ENCODE results near the gene RALGPS1. TPM values are rescaled to one million over a fixed set of nuclear protein-coding genes. Genes with fewer than 3 reads are reported as not detected.

Gene RALGPS1
- total RNA-seq, 4 donors from 2014 or later = 3.3 to 9.8 (median 6.7) TPM

- H3K4me1 ChIP-seq = peaks cover 0 to 23% (median 14%) of the 10 kb centered on the region in 4 donors
- H3K4me3 ChIP-seq = peak overlapping the region in 1 of 4 donors; percentile 20
- no peaks in the 10 kb centered on the region for H3K27me3 ChIP-seq
- WGBS, 2 donors = 88 to 91% methylated on average over 4 of the region's 5 CpGs
- no peaks in the 10 kb centered on the region for H3K36me3 ChIP-seq
- no peaks in the 10 kb centered on the region for H3K9me3 ChIP-seq
- DNase-seq (ENCODE audit: low spot score in 2 of 2) = no peak
- H3K27ac ChIP-seq = peak overlapping the region in 3 of 4 donors; percentile 21 to 87 (median 79)
- TF ChIP-seq CTCF (IDR thresholded peaks at IDR 0.05) = no peak
- TF ChIP-seq POLR2A (IDR thresholded peaks at IDR 0.05) = no peak
- TF ChIP-seq EP300 (IDR thresholded peaks at IDR 0.05) = no peak
Measured at GRCh38 chr9:127154003-127154389, 239.4 kb downstream of the RALGPS1 start.

- H3K27me3 ChIP-seq = no peaks in the 10 kb centered on the region
- TF ChIP-seq POLR2A (IDR thresholded peaks at IDR 0.05) = no peak
- peak in 1 of 5 experiments; percentile 28 for TF ChIP-seq CTCF (IDR thresholded peaks at IDR 0.05)
- peak in 1 of 2 donors; percentile 45 for TF ChIP-seq EP300 (IDR thresholded peaks at IDR 0.05)
- 16 to 20% methylated on average over 13 of the region's 13 CpGs for WGBS, 2 donors
- peak; percentile 51 to 69 for DNase-seq (ENCODE audit: low spot score in 2 of 2)
- peak overlapping the region in 1 of 4 donors; percentile 20 for H3K4me3 ChIP-seq
- no peaks in the 10 kb centered on the region for H3K9me3 ChIP-seq
- peak overlapping the region in 3 of 4 donors; percentile 21 to 87 (median 79) for H3K27ac ChIP-seq
- no peaks in the 10 kb centered on the region for H3K36me3 ChIP-seq
- peaks cover 0 to 29% (median 15%) of the 10 kb centered on the region in 4 donors for H3K4me1 ChIP-seq
Measured at GRCh38 chr9:127154390-127155191, 240.0 kb downstream of the RALGPS1 start.

GRCh38 chr9:127155314-127155960 lies 240.9 kb downstream of the RALGPS1 start:
- TF ChIP-seq EP300 (IDR thresholded peaks at IDR 0.05) (no peak), POLR2A (IDR thresholded peaks at IDR 0.05) (no peak), CTCF (IDR thresholded peaks at IDR 0.05) (no peak)
- H3K27ac ChIP-seq = peak overlapping the region in 2 of 4 donors; percentile 79 to 87
- H3K27me3 ChIP-seq = no peaks in the 10 kb centered on the region
- H3K36me3 ChIP-seq = no peaks in the 10 kb centered on the region
- DNase-seq (ENCODE audit: low spot score in 2 of 2) = no peak
- no peaks in the 10 kb centered on the region for H3K9me3 ChIP-seq
- 72 to 84% methylated on average over 5 of the region's 5 CpGs for WGBS, 2 donors
- H3K4me3 ChIP-seq = no peak overlapping the region
- H3K4me1 ChIP-seq = peaks cover 0 to 38% (median 15%) of the 10 kb centered on the region in 4 donors

GRCh38 chr9:127158786-127159324 lies 244.3 kb downstream of the RALGPS1 start:
- 71 to 75% methylated on average over 4 of the region's 4 CpGs for WGBS, 2 donors
- Histone ChIP-seq H3K9me3 (no peaks in the 10 kb centered on the region), H3K4me3 (no peak overlapping the region), H3K36me3 (no peaks in the 10 kb centered on the region), H3K27ac (peak overlapping the region in 2 of 4 donors; percentile 19 to 29), H3K27me3 (no peaks in the 10 kb centered on the region), H3K4me1 (peaks cover 0 to 36% (median 14%) of the 10 kb centered on the region in 4 donors)
- DNase-seq (ENCODE audit: low spot score in 2 of 2) = no peak
- TF ChIP-seq POLR2A (IDR thresholded peaks at IDR 0.05) (no peak), EP300 (IDR thresholded peaks at IDR 0.05) (no peak), CTCF (IDR thresholded peaks at IDR 0.05) (no peak)

Data from tibial nerve (tissue), 4 donors.